HCT116 (cell line): Measurements from ENCODE around the gene UBE3D.

Source experiments
- EZH2 ChIP-seq: fragments of 200-600 bp; sonication (generic); IDR thresholded peaks from 2 replicates; pipeline ENCODE4 v1.6.1; 2017; ENCODE audit warnings: antibody characterized with exemption, mixed run types
- POLR2AphosphoS5 ChIP-seq: IDR thresholded peaks from 2 replicates; pipeline ENCODE4 v1.6.1; 2011; ENCODE audit warnings: mild to moderate bottlenecking, low read depth, low read length, moderate library complexity
- TF ChIP-seq, protein P1 (sequence below): IDR thresholded peaks from 2 replicates; pipeline ENCODE4 v1.6.1; 2012; ENCODE audit warnings: low read depth

DNA sequence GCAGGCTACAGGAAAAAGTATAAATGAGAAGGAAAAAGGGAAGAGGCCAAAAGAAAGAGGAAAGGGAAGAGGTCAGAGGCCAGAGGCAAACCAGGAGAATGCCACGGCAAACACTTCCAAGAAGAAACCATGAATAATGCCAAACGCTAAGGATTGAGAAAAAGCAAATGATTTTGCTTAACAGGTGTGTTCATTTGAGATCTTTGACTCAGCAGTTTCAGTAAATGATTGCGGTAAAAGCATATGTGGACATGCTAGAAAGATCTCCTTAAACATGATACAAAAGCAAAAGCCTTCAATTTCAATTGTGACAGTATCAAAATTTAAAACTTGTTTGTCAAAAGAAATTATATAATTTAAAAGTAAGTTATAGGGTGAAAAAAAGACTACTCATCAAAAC is 70.6 kb downstream of the UBE3D start:
- TF ChIP-seq EZH2 (no peak), POLR2AphosphoS5 (no peak)
- TF ChIP-seq, protein P1, sequence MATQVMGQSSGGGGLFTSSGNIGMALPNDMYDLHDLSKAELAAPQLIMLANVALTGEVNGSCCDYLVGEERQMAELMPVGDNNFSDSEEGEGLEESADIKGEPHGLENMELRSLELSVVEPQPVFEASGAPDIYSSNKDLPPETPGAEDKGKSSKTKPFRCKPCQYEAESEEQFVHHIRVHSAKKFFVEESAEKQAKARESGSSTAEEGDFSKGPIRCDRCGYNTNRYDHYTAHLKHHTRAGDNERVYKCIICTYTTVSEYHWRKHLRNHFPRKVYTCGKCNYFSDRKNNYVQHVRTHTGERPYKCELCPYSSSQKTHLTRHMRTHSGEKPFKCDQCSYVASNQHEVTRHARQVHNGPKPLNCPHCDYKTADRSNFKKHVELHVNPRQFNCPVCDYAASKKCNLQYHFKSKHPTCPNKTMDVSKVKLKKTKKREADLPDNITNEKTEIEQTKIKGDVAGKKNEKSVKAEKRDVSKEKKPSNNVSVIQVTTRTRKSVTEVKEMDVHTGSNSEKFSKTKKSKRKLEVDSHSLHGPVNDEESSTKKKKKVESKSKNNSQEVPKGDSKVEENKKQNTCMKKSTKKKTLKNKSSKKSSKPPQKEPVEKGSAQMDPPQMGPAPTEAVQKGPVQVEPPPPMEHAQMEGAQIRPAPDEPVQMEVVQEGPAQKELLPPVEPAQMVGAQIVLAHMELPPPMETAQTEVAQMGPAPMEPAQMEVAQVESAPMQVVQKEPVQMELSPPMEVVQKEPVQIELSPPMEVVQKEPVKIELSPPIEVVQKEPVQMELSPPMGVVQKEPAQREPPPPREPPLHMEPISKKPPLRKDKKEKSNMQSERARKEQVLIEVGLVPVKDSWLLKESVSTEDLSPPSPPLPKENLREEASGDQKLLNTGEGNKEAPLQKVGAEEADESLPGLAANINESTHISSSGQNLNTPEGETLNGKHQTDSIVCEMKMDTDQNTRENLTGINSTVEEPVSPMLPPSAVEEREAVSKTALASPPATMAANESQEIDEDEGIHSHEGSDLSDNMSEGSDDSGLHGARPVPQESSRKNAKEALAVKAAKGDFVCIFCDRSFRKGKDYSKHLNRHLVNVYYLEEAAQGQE: no peak
